Keratinocyte (primary cell): ENCODE results near the gene ATPAF1. TPM values are rescaled to one million over a fixed set of nuclear protein-coding genes. Genes with fewer than 3 reads are reported as not detected.

Experiments used
- DNase-seq: peaks from one replicate; pipeline ENCODE4 v3.0.0-alpha.2; 2011; ENCODE audit warnings: low read depth, missing footprints, low spot score
- FAIRE-seq: peaks from 2 replicates; lab custom pipeline; 2011; peaks lifted over from hg19 to GRCh38; lab: Jason Lieb, UNC
- H2AFZ ChIP-seq: 2 replicates; pipeline ENCODE4 v1.6.0; 2012; ENCODE audit warnings: low read length, control low read depth, inconsistent platforms; ENCODE audit not compliant: control insufficient read depth
- H3K27ac ChIP-seq: 2 replicates; pipeline ENCODE4 v1.5.1; 2011; ENCODE audit warnings: low read length; ENCODE audit not compliant: control insufficient read depth, insufficient read depth
- H3K27me3 ChIP-seq: 3 replicates; pipeline ENCODE4 v1.6.0; 2011; ENCODE audit warnings: low read length; ENCODE audit not compliant: control insufficient read depth, insufficient read depth; ENCODE audit errors: extremely low read depth
- H3K36me3 ChIP-seq, 2 experiments: 2 replicates in 1 of 2; 3 replicates in 1 of 2; pipeline ENCODE4 v1.5.1; 2011; ENCODE audit warnings: low read length in 2 of 2, mild to moderate bottlenecking in 1 of 2; ENCODE audit not compliant: control insufficient read depth in 2 of 2, insufficient read depth in 2 of 2; ENCODE audit errors: extremely low read depth in 1 of 2
- H3K4me1 ChIP-seq: 3 replicates; pipeline ENCODE4 v1.5.1; 2011; ENCODE audit warnings: low read length; ENCODE audit not compliant: control insufficient read depth, insufficient read depth; ENCODE audit errors: extremely low read depth
- H3K4me2 ChIP-seq: 3 replicates; pipeline ENCODE4 v1.6.0; 2011; ENCODE audit warnings: low read depth, low read length; ENCODE audit not compliant: control insufficient read depth, insufficient read depth; ENCODE audit errors: extremely low read depth
- H3K4me3 ChIP-seq, 3 experiments: fragments of 200-600 bp in 1 of 3; sonication (generic) in 1 of 3; 2 replicates in 2 of 3; 3 replicates in 1 of 3; pipeline ENCODE4 v1.5.1; 2011 to 2016; ENCODE audit warnings: low read length in 3 of 3, mild to moderate bottlenecking in 3 of 3, control low read depth in 2 of 3, inconsistent platforms in 1 of 3, low read depth in 1 of 3, mixed read lengths in 1 of 3, mixed run types in 1 of 3, moderate library complexity in 1 of 3; ENCODE audit not compliant: control insufficient read depth in 2 of 3, insufficient read depth in 2 of 3; ENCODE audit errors: extremely low read depth in 1 of 3
- H3K79me2 ChIP-seq: 2 replicates; pipeline ENCODE4 v1.6.0; 2012; ENCODE audit warnings: low read length; ENCODE audit not compliant: control insufficient read depth, insufficient read depth
- H3K9ac ChIP-seq: 3 replicates; pipeline ENCODE4 v1.6.0; 2011; ENCODE audit warnings: low read length; ENCODE audit not compliant: control insufficient read depth, insufficient read depth; ENCODE audit errors: extremely low read depth
- H3K9me1 ChIP-seq: 3 replicates; pipeline ENCODE4 v1.6.0; 2011; ENCODE audit warnings: low read length; ENCODE audit not compliant: control insufficient read depth, insufficient read depth; ENCODE audit errors: extremely low read depth
- H3K9me3 ChIP-seq: 2 replicates; pipeline ENCODE4 v1.5.1; 2012; ENCODE audit warnings: low read depth, low read length; ENCODE audit not compliant: control insufficient read depth
- H4K20me1 ChIP-seq: 3 replicates; pipeline ENCODE4 v1.6.0; 2011; ENCODE audit warnings: low read length; ENCODE audit not compliant: control insufficient read depth, insufficient read depth; ENCODE audit errors: extremely low read depth
- CTCF ChIP-seq, 3 experiments: IDR thresholded peaks in 1 of 3; conservative IDR thresholded peaks in 1 of 3; optimal IDR thresholded peaks in 1 of 3; 2 replicates in 2 of 3; 3 replicates in 1 of 3; pipeline versions ENCODE3 to v1.5.1; 2011; ENCODE audit warnings: low read length in 3 of 3, mild to moderate bottlenecking in 3 of 3, moderate library complexity in 2 of 3, control low read depth in 1 of 3, inconsistent platforms in 1 of 3; ENCODE audit not compliant: insufficient read depth in 2 of 3; ENCODE audit errors: extremely low read depth in 1 of 3
- EZH2 ChIP-seq: IDR thresholded peaks from one replicate; pipeline ENCODE4 v1.6.1; 2012; ENCODE audit warnings: inconsistent platforms, mild to moderate bottlenecking, low read length, moderate library complexity
- dilution Hi-C: fragments of 300-500 bp; cut with MboI; formaldehyde crosslinking; loops from one replicate; pipeline ENCODE4 v1.7.0; 2020; ENCODE audit warnings: low sequenced_read_pairs; ENCODE audit not compliant: extremely low pct_ligation_motif_present
- polyA plus RNA-seq, 5 experiments: library from polyadenylated mRNA; depleted of rRNA in 3 of 5; stranded (reverse) in 3 of 5; stranded (forward) in 1 of 5; unstranded in 1 of 5; fragments of >200 nt; gene quantifications; 1 replicate in 1 of 5; 2 replicates in 3 of 5; 3 replicates in 1 of 5; pipeline versions ENCODE4 v1.2.1 to v1.2.3, GENCODE V29; 2011 to 2012; ENCODE audit warnings: missing spikeins in 2 of 5, low read depth in 1 of 5, low replicate concordance in 1 of 5

The ATPAF1 gene
- polyA plus RNA-seq, 1 donor (not counting 4 experiments of a cell fraction or from before 2014, with no cell fraction given): 55.6 TPM

GRCh38 chr1:46587069-46587468, 81.1 kb downstream of the ATPAF1 start:
- Histone ChIP-seq H3K4me3 (no peak overlapping the region), H3K36me3 (peaks cover 34 to 48% of the 10 kb centered on the region in 2 experiments), H3K79me2 (no peaks in the 10 kb centered on the region), H3K27me3 (no peaks in the 10 kb centered on the region), H3K9me3 (no peaks in the 10 kb centered on the region), H3K4me1 (no peaks in the 10 kb centered on the region), H3K9ac (no peak overlapping the region), H4K20me1 (no peaks in the 10 kb centered on the region), H2AFZ (no peak overlapping the region), H3K27ac (no peak overlapping the region), H3K4me2 (no peak overlapping the region), H3K9me1 (no peaks in the 10 kb centered on the region)
- DNase-seq (no peak), FAIRE-seq (no peak)
- no peak for TF ChIP-seq EZH2
- no peak for TF ChIP-seq CTCF (optimal IDR thresholded peaks at IDR 0.05 in 1 of 3, IDR thresholded peaks at IDR 0.05 in 1 of 3, conservative IDR thresholded peaks at IDR 0.05 in 1 of 3; ENCODE audit: extremely low read depth in 1 of 3, insufficient read depth in 2 of 3, low read length in 3 of 3)
- dilution Hi-C loops: no loop called here

GRCh38 chr1:46585312-46585938, 82.7 kb downstream of the ATPAF1 start:
- peaks cover 35 to 46% of the 10 kb centered on the region in 2 experiments for H3K36me3 ChIP-seq

More at GRCh38 chr1:46585312-46585938, 82.7 kb downstream of the ATPAF1 start:
- dilution Hi-C loops: no loop called here
- Histone ChIP-seq H4K20me1 (no peaks in the 10 kb centered on the region), H3K4me1 (no peaks in the 10 kb centered on the region), H3K9me1 (no peaks in the 10 kb centered on the region), H3K27me3 (no peaks in the 10 kb centered on the region), H3K9ac (no peak overlapping the region), H3K79me2 (no peaks in the 10 kb centered on the region), H3K27ac (no peak overlapping the region), H2AFZ (no peak overlapping the region), H3K4me3 (no peak overlapping the region), H3K9me3 (no peaks in the 10 kb centered on the region), H3K4me2 (no peak overlapping the region)
- DNase-seq (no peak), FAIRE-seq (no peak)
- TF ChIP-seq EZH2 (no peak), CTCF (optimal IDR thresholded peaks at IDR 0.05 in 1 of 3, IDR thresholded peaks at IDR 0.05 in 1 of 3, conservative IDR thresholded peaks at IDR 0.05 in 1 of 3; ENCODE audit: extremely low read depth in 1 of 3, insufficient read depth in 2 of 3, low read length in 3 of 3) (no peak)
